ENCODE results near the gene GIPC1.
"Not testable (repeated sequence)": the region's sequence is repeated elsewhere in the genome, so short reads cannot be mapped to it uniquely, and the experiment has no call there.

Gene GIPC1

DNA sequence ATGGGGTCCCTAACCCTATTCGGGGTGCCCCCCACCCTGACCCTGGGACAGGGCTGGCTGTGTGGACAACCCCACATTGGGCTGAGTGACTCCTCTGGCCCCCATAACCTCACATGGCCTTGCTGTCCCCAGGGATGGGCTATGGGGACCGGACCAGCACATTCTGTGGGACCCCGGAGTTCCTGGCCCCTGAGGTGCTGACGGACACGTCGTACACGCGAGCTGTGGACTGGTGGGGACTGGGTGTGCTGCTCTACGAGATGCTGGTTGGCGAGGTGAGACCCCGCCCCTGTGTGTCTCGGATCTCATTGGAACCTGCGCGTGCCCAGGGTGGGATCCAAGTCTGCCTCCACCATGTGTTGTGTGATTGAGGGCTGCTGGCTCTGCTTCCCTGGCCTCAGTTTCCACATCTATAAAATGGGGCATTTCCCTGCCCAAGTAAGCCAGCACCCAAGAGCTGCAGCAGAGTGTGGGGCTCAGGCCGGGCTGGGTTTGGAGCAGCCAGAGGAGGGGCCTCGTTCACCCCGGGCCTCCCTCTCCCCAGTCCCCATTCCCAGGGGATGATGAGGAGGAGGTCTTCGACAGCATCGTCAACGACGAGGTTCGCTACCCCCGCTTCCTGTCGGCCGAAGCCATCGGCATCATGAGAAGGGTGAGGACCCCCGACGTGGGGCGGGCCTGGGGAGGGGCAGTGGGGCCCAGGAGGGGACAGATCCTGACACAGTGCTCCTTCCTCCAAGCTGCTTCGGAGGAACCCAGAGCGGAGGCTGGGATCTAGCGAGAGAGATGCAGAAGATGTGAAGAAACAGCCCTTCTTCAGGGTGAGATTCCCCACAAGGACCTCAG lies 25.7 kb downstream of the GIPC1 start:
- DNase-seq, result no peak

DNA sequence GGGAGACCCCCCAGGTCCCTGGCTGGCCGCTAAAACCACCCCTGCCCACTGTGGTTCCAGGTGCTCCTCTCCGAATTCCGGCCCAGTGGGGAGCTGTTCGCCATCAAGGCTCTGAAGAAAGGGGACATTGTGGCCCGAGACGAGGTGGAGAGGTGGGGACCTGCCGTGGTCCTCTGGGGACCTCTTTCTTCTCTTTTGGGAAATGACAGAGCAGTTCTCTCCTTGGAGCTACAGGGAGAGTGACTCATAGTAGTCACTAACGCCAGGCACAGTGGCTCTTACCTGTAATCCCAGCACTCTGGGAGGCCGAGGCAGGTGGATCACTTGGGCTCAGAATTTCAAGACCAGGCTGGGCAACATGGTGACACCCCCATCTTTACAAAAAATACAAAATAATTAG lies 28.1 kb downstream of the GIPC1 start:
- no peak for DNase-seq

DNA sequence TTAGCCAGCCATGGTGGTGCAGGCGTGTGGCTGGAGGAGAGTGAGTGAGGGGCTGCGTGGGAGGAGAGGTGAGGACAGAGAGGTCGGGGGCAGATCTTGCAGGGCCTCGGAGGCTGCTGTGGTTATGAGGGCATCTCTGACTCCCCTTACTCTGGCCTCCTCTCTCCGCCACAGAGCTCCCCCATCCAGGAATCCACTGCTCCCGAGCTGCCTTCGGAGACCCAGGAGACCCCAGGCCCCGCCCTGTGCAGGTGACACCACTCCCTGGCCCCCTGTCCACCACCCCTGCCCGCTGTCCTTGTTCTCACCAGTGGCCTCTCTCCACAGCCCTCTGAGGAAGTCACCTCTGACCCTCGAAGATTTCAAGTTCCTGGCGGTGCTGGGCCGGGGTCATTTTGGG lies 28.5 kb downstream of the GIPC1 start:
- no peak for DNase-seq

DNA sequence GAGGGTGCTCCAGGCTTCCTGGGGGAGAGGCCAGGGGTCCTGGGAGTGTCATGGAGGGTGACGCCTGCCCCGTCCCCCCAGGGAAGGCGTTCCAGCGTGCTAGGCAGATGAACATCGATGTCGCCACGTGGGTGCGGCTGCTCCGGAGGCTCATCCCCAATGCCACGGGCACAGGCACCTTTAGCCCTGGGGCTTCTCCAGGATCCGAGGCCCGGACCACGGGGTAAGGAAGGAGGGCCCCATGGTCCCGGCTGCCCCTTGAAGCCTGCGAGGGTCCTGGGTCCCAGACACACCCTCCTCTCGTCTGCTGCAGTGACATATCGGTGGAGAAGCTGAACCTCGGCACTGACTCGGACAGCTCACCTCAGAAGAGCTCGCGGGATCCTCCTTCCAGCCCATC lies 32.2 kb downstream of the GIPC1 start:
- DNase-seq, result no peak

- DNase-seq, result not testable (repeated sequence)
Measured at GRCh38 chr19:14462401-14462800, 33.5 kb downstream of the GIPC1 start.

GRCh38 chr19:14460935-14461334 lies 35.0 kb downstream of the GIPC1 start:
- DNase-seq, result no peak

- DNase-seq, result no peak
Measured at GRCh38 chr19:14459703-14460102, 36.2 kb downstream of the GIPC1 start.

DNA sequence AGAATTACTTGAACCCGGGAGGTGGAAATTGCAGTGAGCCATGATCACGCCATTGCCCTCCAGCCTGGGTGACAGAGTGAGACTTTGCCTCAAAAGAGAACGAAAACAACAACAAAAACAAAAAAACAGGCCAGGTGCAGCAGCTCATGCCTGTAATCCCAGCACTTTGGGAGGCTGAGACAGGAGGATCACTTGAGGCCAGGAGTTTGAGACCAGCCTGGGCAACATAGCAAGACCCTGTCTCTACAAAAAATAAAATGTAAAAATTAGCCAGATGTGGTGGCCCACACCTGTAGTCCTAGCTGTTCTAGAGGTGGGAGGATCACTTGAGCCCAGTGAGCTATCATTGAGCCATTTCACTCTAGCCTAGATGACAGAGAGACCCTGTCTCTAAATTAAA lies 43.6 kb downstream of the GIPC1 start:
- DNase-seq, result not testable (repeated sequence)

- no peak for DNase-seq
Measured at GRCh38 chr19:14450876-14451275, 45.1 kb downstream of the GIPC1 start.

GRCh38 chr19:14450168-14450874 lies 45.6 kb downstream of the GIPC1 start:
- no peak for DNase-seq

DNA sequence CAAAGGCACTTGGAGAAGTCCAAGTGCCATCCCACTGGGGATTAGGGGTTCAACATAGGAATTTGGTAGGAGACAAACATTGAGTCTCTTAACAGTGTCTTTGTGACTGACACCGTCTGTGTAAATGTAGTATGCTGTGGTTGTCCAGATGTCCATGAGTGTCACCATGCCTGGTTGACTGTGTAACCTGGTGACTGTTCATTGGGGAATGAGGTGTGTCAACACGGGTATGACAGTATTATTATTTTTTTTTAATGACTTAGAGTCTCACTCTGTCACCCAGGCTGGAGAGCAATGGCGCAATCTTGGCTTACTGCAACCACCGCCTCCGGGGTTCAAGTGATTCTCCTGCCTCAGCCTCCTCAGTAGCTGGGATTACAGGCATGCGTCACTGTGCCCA lies 46.6 kb downstream of the GIPC1 start:
- DNase-seq, result no peak

GRCh38 chr19:14446336-14447036 lies 49.4 kb downstream of the GIPC1 start:
- DNase-seq, result no peak

DNA sequence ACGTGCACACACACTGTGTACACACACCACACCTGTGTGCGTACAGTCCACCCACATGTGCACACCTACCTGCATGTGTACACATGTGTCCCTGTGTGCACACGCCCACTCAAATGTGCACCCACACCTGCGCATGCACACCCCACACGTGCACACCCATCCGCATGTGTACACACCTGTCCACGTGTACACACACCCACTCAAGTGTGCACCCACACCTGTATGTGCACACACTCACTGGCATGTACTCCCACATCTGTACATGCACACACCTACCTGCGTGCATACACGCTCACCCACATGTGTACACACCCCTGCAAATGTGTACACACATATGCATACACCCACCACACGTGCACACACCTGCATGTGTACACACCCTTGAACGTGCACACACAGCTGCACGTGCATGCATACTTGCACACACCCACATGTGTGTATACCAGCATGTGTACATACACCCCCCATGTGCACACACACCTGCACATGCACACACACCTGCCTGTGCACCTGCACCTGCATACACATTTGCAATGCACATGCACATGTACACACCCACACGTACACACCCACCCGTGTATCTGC lies 52.2 kb downstream of the GIPC1 start:
- no peak for DNase-seq

DNA sequence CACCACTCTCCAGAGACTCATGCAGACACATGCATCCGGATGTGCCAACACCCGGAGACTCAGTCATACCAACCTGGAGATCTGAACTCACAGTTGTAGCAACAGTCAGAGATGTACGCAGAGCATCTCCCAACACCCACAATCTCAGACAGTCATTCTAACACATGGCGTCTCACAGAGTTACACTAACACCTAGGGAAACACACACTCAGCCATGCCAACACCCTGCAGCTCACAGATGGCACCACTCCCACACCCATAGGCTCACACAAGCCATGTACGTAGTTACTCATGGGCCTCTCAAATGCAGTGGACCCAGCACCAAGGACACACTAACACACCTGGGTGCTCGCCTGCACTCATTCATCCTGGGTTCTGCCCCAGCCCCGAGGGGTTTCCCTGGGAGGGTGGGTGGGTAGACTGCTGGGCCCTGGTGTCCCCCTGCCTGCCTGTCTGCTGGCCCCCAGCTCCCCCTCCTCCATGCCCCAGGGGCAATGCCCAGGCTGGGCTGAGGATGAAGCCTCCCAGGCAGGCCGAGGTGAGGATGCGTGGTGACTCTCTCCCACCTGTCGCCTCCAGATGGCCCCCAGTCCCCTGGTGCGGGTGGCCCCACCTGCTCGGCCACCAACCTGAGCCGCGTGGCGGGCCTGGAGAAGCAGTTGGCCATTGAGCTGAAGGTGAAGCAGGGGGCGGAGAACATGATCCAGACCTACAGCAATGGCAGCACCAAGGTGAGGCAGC lies 52.9 kb downstream of the GIPC1 start:
- DNase-seq, result no peak

- no peak for DNase-seq
Measured at GRCh38 chr19:14441041-14441938, 54.6 kb downstream of the GIPC1 start.

DNA sequence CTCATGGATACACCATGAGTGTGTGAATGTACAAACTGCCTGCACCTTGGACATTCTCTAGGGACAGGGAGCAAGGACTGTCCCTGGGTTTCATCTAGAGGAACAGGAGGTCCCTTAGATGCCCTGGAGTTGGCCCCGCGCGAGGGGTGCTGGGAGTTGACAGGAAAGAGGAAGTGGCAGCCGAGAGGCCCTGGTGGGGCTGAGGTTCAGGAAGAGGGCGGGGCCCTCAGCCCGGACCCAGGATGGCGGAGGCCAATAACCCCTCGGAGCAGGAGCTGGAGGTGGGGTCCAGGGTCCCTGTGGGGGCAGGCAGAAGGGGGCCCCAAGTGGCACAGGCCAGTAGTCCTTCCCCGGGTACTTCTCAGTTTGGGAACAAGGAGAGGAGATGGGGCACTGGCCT lies 55.9 kb downstream of the GIPC1 start:
- DNase-seq, result no peak

DNA sequence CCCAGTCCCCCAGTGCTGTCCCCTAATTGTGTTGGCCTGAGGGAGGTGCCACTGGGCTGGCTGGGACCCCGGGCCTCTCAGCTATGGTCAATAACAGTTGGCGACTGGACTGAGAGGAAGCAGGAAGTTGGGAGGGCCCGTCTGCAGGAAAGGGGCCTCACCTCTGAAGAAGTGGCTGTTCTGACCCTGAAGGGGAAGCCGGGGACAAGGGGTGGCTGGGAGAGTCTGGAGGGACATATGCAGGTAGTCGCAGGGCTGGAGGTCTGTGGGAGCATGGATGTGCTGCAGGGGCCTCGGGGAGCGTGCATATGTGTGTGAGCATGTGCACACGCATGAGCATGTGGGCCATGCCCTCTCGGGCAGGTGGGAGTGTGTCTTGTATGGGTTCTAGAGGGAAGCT lies 56.9 kb downstream of the GIPC1 start:
- no peak for DNase-seq

- DNase-seq, result no peak
Measured at GRCh38 chr19:14437578-14438140, 58.3 kb downstream of the GIPC1 start.

DNA sequence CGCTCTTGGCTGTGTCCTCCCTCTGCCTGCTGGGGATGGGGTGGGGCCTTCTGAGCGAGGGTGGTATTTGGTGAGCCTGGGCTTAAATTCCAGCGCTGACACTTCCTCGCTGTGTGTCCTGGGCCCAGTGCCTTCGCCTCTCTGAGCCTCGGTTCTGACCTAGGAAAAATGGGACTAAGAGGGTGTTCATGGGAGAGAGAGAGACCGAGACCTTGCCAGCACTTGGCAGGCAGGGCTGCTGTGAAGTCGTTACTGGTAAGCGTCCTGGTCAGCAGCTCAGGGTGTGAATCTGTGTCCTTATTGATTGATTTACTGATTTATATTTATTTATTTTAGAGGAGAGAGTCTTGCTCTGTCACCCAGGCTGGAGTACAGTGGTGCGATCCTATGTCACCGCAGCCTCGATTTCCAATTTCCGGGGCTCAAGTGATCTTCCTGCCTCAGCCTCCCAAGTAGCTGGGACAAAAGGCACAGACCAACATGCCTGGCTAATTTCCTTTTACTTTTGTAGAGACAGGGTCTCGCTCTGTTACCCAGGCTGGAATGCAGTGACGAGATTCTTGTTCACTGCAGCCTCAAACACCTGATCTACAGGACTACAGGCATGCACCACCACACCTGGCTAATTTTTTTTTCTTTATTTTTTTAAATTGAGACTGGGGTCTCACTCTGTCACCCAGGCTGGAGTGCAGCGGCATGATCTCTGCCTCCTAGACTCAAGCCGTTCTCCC lies 60.4 kb downstream of the GIPC1 start:
- DNase-seq, result no peak

DNA sequence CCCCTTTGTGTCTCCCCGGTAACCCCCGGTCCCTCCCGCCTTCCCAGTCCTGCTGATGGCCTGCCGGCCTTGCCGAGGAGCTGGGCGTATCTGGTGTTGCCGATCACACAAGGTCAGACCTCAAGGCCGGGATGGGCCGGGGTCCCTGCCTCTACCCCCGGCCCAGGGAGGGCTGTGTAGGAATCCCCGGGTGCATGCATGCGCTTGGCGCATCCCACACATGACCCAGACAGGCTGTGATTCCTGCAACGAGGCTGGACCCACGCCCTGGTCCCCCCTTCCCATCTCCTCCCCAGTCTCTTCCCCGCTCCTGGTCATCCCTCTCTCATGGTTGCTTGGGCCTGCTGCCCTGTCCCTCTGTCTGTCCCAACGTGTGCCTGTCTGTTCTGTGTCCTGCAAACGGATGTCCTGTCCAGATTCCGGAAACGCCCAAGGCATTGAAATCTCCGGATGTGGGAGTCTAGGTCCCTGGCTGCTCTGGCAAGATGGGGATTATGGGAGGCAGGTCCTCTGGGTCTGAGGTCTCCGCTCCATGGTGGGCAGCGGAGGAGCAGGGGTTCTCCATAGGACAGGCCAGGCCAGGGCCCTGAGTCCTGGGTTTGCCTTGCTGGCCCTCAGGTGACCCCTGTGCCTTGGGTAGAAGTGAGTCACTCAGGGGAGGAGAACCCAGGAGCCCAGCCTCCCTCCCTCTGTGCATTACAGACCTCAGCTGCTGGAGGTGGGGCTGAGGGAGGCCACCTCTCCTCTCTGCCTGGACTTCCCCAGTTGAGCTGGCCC lies 61.2 kb downstream of the GIPC1 start:
- no peak for DNase-seq
